ENCODE data around the gene ADGRF5.

The ADGRF5 gene

GRCh38 chr6:46933751-46934150 lies 12.0 kb upstream of the ADGRF5 start:
- DNase-seq (ENCODE audit: low read depth, low spot score), result no peak

GRCh38 chr6:46932526-46933319 lies 11.0 kb upstream of the ADGRF5 start:
- no peak overlapping the region for H3K27ac ChIP-seq
- no peak for DNase-seq (ENCODE audit: low read depth, low spot score)

More at GRCh38 chr6:46933751-46934150, 12.0 kb upstream of the ADGRF5 start:
- no peak overlapping the region for H3K27ac ChIP-seq

GRCh38 chr6:46931416-46931815 lies 9.7 kb upstream of the ADGRF5 start:
- DNase-seq (ENCODE audit: low read depth, low spot score), result no peak

GRCh38 chr6:46930331-46930730 lies 8.6 kb upstream of the ADGRF5 start:
- no peak overlapping the region for H3K27ac ChIP-seq
- DNase-seq (ENCODE audit: low read depth, low spot score), result no peak

More at GRCh38 chr6:46931416-46931815, 9.7 kb upstream of the ADGRF5 start:
- no peak overlapping the region for H3K27ac ChIP-seq

GRCh38 chr6:46927066-46927465 lies 5.3 kb upstream of the ADGRF5 start:
- no peak for DNase-seq (ENCODE audit: low read depth, low spot score)
- H3K27ac ChIP-seq, result peak overlapping the region; percentile 87

GRCh38 chr6:46926481-46926880 lies 4.7 kb upstream of the ADGRF5 start:
- H3K27ac ChIP-seq, result peak overlapping the region; percentile 87
- no peak for DNase-seq (ENCODE audit: low read depth, low spot score)

GRCh38 chr6:46925563-46926253 lies 4.0 kb upstream of the ADGRF5 start:
- peak overlapping the region; percentile 87 for H3K27ac ChIP-seq
- DNase-seq (ENCODE audit: low read depth, low spot score), result peak; percentile 41

- DNase-seq (ENCODE audit: low read depth, low spot score), result no peak
- no peak overlapping the region for H3K27ac ChIP-seq
These were observed 1.7 kb upstream of the ADGRF5 start for GRCh38 chr6:46923476-46923875.

- no peak for DNase-seq (ENCODE audit: low read depth, low spot score)
- H3K27ac ChIP-seq, result no peak overlapping the region
These were observed 679 bp downstream of the ADGRF5 start for GRCh38 chr6:46921059-46921458.

- DNase-seq (ENCODE audit: low read depth, low spot score), result no peak
- H3K27ac ChIP-seq, result no peak overlapping the region
These were observed 2.9 kb downstream of the ADGRF5 start for GRCh38 chr6:46918806-46919205.

GRCh38 chr6:46917002-46917545 lies 4.7 kb downstream of the ADGRF5 start:
- no peak overlapping the region for H3K27ac ChIP-seq
- DNase-seq (ENCODE audit: low read depth, low spot score), result no peak

GRCh38 chr6:46915866-46916265 lies 5.9 kb downstream of the ADGRF5 start:
- DNase-seq (ENCODE audit: low read depth, low spot score), result no peak
- no peak overlapping the region for H3K27ac ChIP-seq

- no peak for DNase-seq (ENCODE audit: low read depth, low spot score)
- H3K27ac ChIP-seq, result no peak overlapping the region
These were observed 6.4 kb downstream of the ADGRF5 start for GRCh38 chr6:46915380-46915779.

- H3K27ac ChIP-seq, result no peak overlapping the region
- DNase-seq (ENCODE audit: low read depth, low spot score), result no peak
These were observed 7.4 kb downstream of the ADGRF5 start for GRCh38 chr6:46914279-46914810.

GRCh38 chr6:46909371-46909770 lies 12.4 kb downstream of the ADGRF5 start:
- H3K27ac ChIP-seq, result no peak overlapping the region
- DNase-seq (ENCODE audit: low read depth, low spot score), result no peak

GRCh38 chr6:46906776-46907175 lies 15.0 kb downstream of the ADGRF5 start:
- H3K27ac ChIP-seq, result no peak overlapping the region
- DNase-seq (ENCODE audit: low read depth, low spot score), result no peak

- DNase-seq (ENCODE audit: low read depth, low spot score), result no peak
These were observed 17.6 kb downstream of the ADGRF5 start for GRCh38 chr6:46904117-46904516.

GRCh38 chr6:46903175-46903574 lies 18.6 kb downstream of the ADGRF5 start:
- no peak for DNase-seq (ENCODE audit: low read depth, low spot score)
- no peak overlapping the region for H3K27ac ChIP-seq

More at GRCh38 chr6:46904117-46904516, 17.6 kb downstream of the ADGRF5 start:
- H3K27ac ChIP-seq, result no peak overlapping the region

- DNase-seq (ENCODE audit: low read depth, low spot score), result no peak
- no peak overlapping the region for H3K27ac ChIP-seq
These were observed 19.8 kb downstream of the ADGRF5 start for GRCh38 chr6:46901882-46902314.

- no peak overlapping the region for H3K27ac ChIP-seq
- DNase-seq (ENCODE audit: low read depth, low spot score), result no peak
These were observed 21.5 kb downstream of the ADGRF5 start for GRCh38 chr6:46900266-46900665.

- no peak for DNase-seq (ENCODE audit: low read depth, low spot score)
- H3K27ac ChIP-seq, result no peak overlapping the region
These were observed 22.1 kb downstream of the ADGRF5 start for GRCh38 chr6:46899659-46900058.

Data from epithelial cell of prostate (primary cell).